Heart left ventricle (tissue), 16 donors: Measurements from ENCODE around the gene TDRD6. TPM values are rescaled to one million over a fixed set of nuclear protein-coding genes. Genes with fewer than 3 reads are reported as not detected.

Experiments
- ATAC-seq, 4 donors: fragments of 200-7000 bp; cut with Tn5 transposase; one replicate each; pipeline ENCODE4 v1.9.1; 2020 to 2022; ENCODE audit warnings: moderate library complexity in 4 of 4, mild to moderate bottlenecking in 3 of 4, moderate number of reproducible peaks in 1 of 4
- DNase-seq, 5 donors: peaks; one replicate each; pipeline ENCODE4 v3.0.0-alpha.2; 2020
- H3K27ac ChIP-seq, 12 donors: fragments of 200-600 bp; sonication (generic) in 4 of 12; one replicate each; pipeline versions ENCODE4 v1.5.0 to v1.8.0; 2016 to 2022; ENCODE audit warnings: mild to moderate bottlenecking in 2 of 12
- H3K27me3 ChIP-seq, 9 donors: fragments of 200-600 bp; sonication (generic) in 2 of 9; one replicate each; pipeline versions ENCODE4 v1.5.1 to v1.8.0; 2016 to 2022; ENCODE audit warnings: mild to moderate bottlenecking in 3 of 9
- H3K36me3 ChIP-seq, 9 donors: fragments of 200-600 bp; sonication (generic) in 2 of 9; one replicate each; pipeline versions ENCODE4 v1.5.0 to v1.8.0; 2018 to 2022; ENCODE audit warnings: mild to moderate bottlenecking in 2 of 9
- H3K4me1 ChIP-seq, 12 donors: fragments of 200-600 bp; sonication (generic) in 4 of 12; one replicate each; pipeline versions ENCODE4 v1.5.0 to v1.8.0; 2016 to 2022; ENCODE audit warnings: mild to moderate bottlenecking in 3 of 12
- H3K4me3 ChIP-seq, 12 donors: fragments of 200-600 bp; sonication (generic) in 4 of 12; one replicate each; pipeline versions ENCODE4 v1.5.0 to v1.8.0; 2017 to 2022; ENCODE audit warnings: mild to moderate bottlenecking in 9 of 12, moderate library complexity in 4 of 12
- H3K9me3 ChIP-seq, 12 donors: fragments of 200-600 bp; sonication (generic) in 4 of 12; one replicate each; pipeline versions ENCODE4 v1.5.0 to v1.8.0; 2016 to 2022; ENCODE audit warnings: mild to moderate bottlenecking in 1 of 12
- CTCF ChIP-seq, 12 donors: fragments of 200-600 bp; sonication (generic) in 4 of 12; IDR thresholded peaks; one replicate each; pipeline versions ENCODE4 v1.5.0 to v1.8.0; 2018 to 2022; ENCODE audit warnings: antibody characterized with exemption in 12 of 12, mild to moderate bottlenecking in 5 of 12
- POLR2A ChIP-seq, 2 donors: fragments of 450-650 bp; IDR thresholded peaks; one replicate each; pipeline ENCODE4 v1.6.1; 2017; ENCODE audit warnings: antibody characterized with exemption in 2 of 2, mild to moderate bottlenecking in 2 of 2, moderate library complexity in 2 of 2
- WGBS, 4 donors: extraction: QIAGEN DNeasy Blood & Tissue Kit in 2 of 4; methylation state at CpG; one replicate each; pipeline versions ENCODE4 v1.1.5 to v1.1.7; 2013 to 2018; 5-methylcytosine and 5-hydroxymethylcytosine counted together
- intact Hi-C, 10 donors: fragments of 100-400 bp; cut with DNase I; formaldehyde crosslinking; loops; one replicate each; pipeline versions ENCODE4 v1.11.1 to v1.14.2; 2022
- polyA plus RNA-seq, 2 donors: library from polyadenylated mRNA; stranded (reverse); fragments of 200-250 nt; gene quantifications; one replicate each; pipeline ENCODE4 v1.2.3, GENCODE V29; 2013
- total RNA-seq, 9 donors: library from RNA; depleted of rRNA in 2 of 9; stranded (reverse); fragments of >200 nt in 2 of 9; fragmentation: NEBNext Ultra II Directional in 3 of 9; extraction: Animal tissue kit (Norgen Biotek cat#: 25700) in 3 of 9; gene quantifications; one replicate each; pipeline versions ENCODE4 v1.1.0 to v1.2.4, GENCODE V29; 2016 to 2023
- donor health status: ischemic (EF 13 %, LVEDD 7.1; RV severe dilation, severe dysfunction).
- donor health status: healthy with polysubstance abuse.
- donor health status: DM: no; HTN: yes; CAD: no.
- donor health status: DM: no; HTN: no; CAD: no.
- donor health status: ischemic (EF 25% LVEDD 6.9; RV normal size, moderate dysfunction).
- donor health status: ischemic (EF 25% LVEDD 5.7; RV mildly dilated, moderate dysfunction).
- donor health status: healthy.
- donor health status: DM: yes; HTN: yes; CAD: no.
- donor health status: ischemic (EF 35%, LVEDD 5.7; RV mildly dilated, moderate dysfunction).
- donor health status: nonischemic (EF 11% LVEDD 7.7; RV severe dilation, severe dysfunction).
- donor health status: DM: yes; HTN: yes; CAD: no.
- donor health status: PGD.
- donor health status: ischemic (EF 29% LVEDD 5.4; RV normal size, mild dysfunction).
- donor health status: nonischemic (EF 23%, LVEDD 6.1; RV moderate dilation, normal function).

TDRD6 gene
- total and polyA plus RNA-seq, 11 donors, result 0.08 to 1.5 (median 0.52) TPM

- intact Hi-C loops, result no loop called here
- Histone ChIP-seq H3K4me3 (no peak overlapping the region), H3K36me3 (no peaks in the 10 kb centered on the region), H3K9me3 (no peaks in the 10 kb centered on the region), H3K27me3 (no peaks in the 10 kb centered on the region), H3K4me1 (no peaks in the 10 kb centered on the region), H3K27ac (no peak overlapping the region)
- 71 to 80% (median 78%) methylated on average over 2 of the region's 2 CpGs for WGBS, 4 donors
- DNase-seq (no peak), ATAC-seq (no peak)
- no peak for TF ChIP-seq CTCF (IDR thresholded peaks at IDR 0.05)
- no peak for TF ChIP-seq POLR2A (IDR thresholded peaks at IDR 0.05)
Measured at GRCh38 chr6:46745973-46746372, 58.3 kb downstream of the TDRD6 start.

- no peaks in the 10 kb centered on the region for H3K4me1 ChIP-seq
- H3K9me3 ChIP-seq, result no peaks in the 10 kb centered on the region
- no peaks in the 10 kb centered on the region for H3K27me3 ChIP-seq
- H3K4me3 ChIP-seq, result no peak within 1 kb of the TSS
- intact Hi-C loops, result no loop called here
- 25 to 33% (median 29%) methylated on average over 1 of the region's 1 CpG for WGBS, 4 donors
- TF ChIP-seq POLR2A (IDR thresholded peaks at IDR 0.05) (no peak), CTCF (IDR thresholded peaks at IDR 0.05) (no peak)
- H3K36me3 ChIP-seq, result no peaks in the 10 kb centered on the region
- H3K27ac ChIP-seq, result no peak within 1 kb of the TSS
- ATAC-seq (no peak), DNase-seq (no peak)
Measured at GRCh38 chr6:46746696-46747095, 59.0 kb downstream of the TDRD6 start, which contains the start of gene ANKRD66. Gene ANKRD66, plus strand, starts transcription at chr6:46746933. Its CDS starts 5,016 bp downstream, at chr6:46751949.

- no peak for ATAC-seq
- intact Hi-C loops, result no loop called here
- 89 to 94% (median 90%) methylated on average over 5 of the region's 5 CpGs for WGBS, 4 donors
Measured at GRCh38 chr6:46748940-46749503, 61.3 kb downstream of the TDRD6 start.

GRCh38 chr6:46749731-46750130 lies 62.0 kb downstream of the TDRD6 start:
- Histone ChIP-seq H3K4me3 (no peak overlapping the region), H3K36me3 (no peaks in the 10 kb centered on the region), H3K4me1 (no peaks in the 10 kb centered on the region), H3K27me3 (no peaks in the 10 kb centered on the region), H3K27ac (no peak overlapping the region), H3K9me3 (no peaks in the 10 kb centered on the region)
- intact Hi-C loops, result no loop called here
- no peak for TF ChIP-seq POLR2A (IDR thresholded peaks at IDR 0.05)
- TF ChIP-seq CTCF (IDR thresholded peaks at IDR 0.05), result no peak
- WGBS, 4 donors, result 79 to 84% (median 82%) methylated on average over 5 of the region's 5 CpGs
- DNase-seq (no peak), ATAC-seq (no peak)

More at GRCh38 chr6:46748940-46749503, 61.3 kb downstream of the TDRD6 start:
- no peak overlapping the region for H3K4me3 ChIP-seq
- H3K36me3 ChIP-seq, result no peaks in the 10 kb centered on the region
- no peaks in the 10 kb centered on the region for H3K9me3 ChIP-seq
- no peaks in the 10 kb centered on the region for H3K4me1 ChIP-seq
- no peaks in the 10 kb centered on the region for H3K27me3 ChIP-seq
- no peak for TF ChIP-seq POLR2A (IDR thresholded peaks at IDR 0.05)
- TF ChIP-seq CTCF (IDR thresholded peaks at IDR 0.05), result no peak
- no peak overlapping the region for H3K27ac ChIP-seq
- no peak for DNase-seq
